CD14-positive monocyte (primary cell): ENCODE measurements around the gene PARP12. TPM values are rescaled to one million over a fixed set of nuclear protein-coding genes. Genes with fewer than 3 reads are reported as not detected.

Experiments used
- DNase-seq, 3 donors: peaks; one replicate each; pipeline ENCODE4 v3.0.0-alpha.2; 2011 to 2022
- H2AFZ ChIP-seq: 2 replicates; pipeline ENCODE4 v1.6.0; 2012; ENCODE audit warnings: mild to moderate bottlenecking, low read depth, low read length, inconsistent platforms; ENCODE audit not compliant: insufficient read depth, poor library complexity, severe bottlenecking
- H3K27ac ChIP-seq, 2 donors: 1 replicate in 1 of 2; 2 replicates in 1 of 2; pipeline ENCODE4 v1.5.1; 2012 to 2013; ENCODE audit warnings: low read length in 2 of 2, control low read depth in 1 of 2, inconsistent platforms in 1 of 2, low read depth in 1 of 2, mild to moderate bottlenecking in 1 of 2
- H3K27me3 ChIP-seq, 2 donors: one replicate each; pipeline versions ENCODE4 v1.6.0 to v1.6.1; 2011 to 2013; ENCODE audit warnings: low read length in 2 of 2; ENCODE audit not compliant: control insufficient read depth in 2 of 2, insufficient read depth in 2 of 2
- H3K36me3 ChIP-seq, 2 donors: replicated peaks in 1 of 2; 1 replicate in 1 of 2; 2 replicates in 1 of 2; pipeline versions ENCODE4 v1.5.1 to v1.6.1; 2012 to 2013; ENCODE audit warnings: low read length in 2 of 2, control low read depth in 1 of 2, inconsistent platforms in 1 of 2, mild to moderate bottlenecking in 1 of 2; ENCODE audit not compliant: insufficient read depth in 2 of 2, control insufficient read depth in 1 of 2
- H3K4me1 ChIP-seq, 2 donors: 1 replicate in 1 of 2; 2 replicates in 1 of 2; pipeline versions ENCODE4 v1.5.1 to v1.6.1; 2012 to 2013; ENCODE audit warnings: low read length in 2 of 2, control low read depth in 1 of 2, inconsistent platforms in 1 of 2, mild to moderate bottlenecking in 1 of 2, moderate library complexity in 1 of 2; ENCODE audit not compliant: insufficient read depth in 2 of 2, control insufficient read depth in 1 of 2
- H3K4me2 ChIP-seq: replicated peaks from 2 replicates; pipeline ENCODE3; 2012; ENCODE audit warnings: low read length, moderate library complexity, mild to moderate bottlenecking; ENCODE audit not compliant: poor library complexity, severe bottlenecking; ENCODE audit errors: extremely low read depth
- H3K4me3 ChIP-seq, 3 experiments: fragments of 200-600 bp in 1 of 3; sonication (generic) in 1 of 3; replicated peaks in 1 of 3; 1 replicate in 2 of 3; 2 replicates in 1 of 3; pipeline ENCODE4 v1.5.1; 2011 to 2013; ENCODE audit warnings: low read length in 3 of 3, mild to moderate bottlenecking in 3 of 3, control low read depth in 2 of 3, low read depth in 2 of 3, inconsistent platforms in 1 of 3, moderate library complexity in 1 of 3
- H3K79me2 ChIP-seq: 2 replicates; pipeline ENCODE4 v1.6.0; 2012; ENCODE audit warnings: mild to moderate bottlenecking, control low read depth, inconsistent platforms, low read length, moderate library complexity; ENCODE audit not compliant: insufficient read depth
- H3K9ac ChIP-seq: 2 replicates; pipeline ENCODE4 v1.6.0; 2017; ENCODE audit warnings: low read length, mild to moderate bottlenecking; ENCODE audit not compliant: insufficient read depth, poor library complexity, severe bottlenecking
- H3K9me3 ChIP-seq, 2 donors: replicated peaks in 1 of 2; 1 replicate in 1 of 2; 2 replicates in 1 of 2; pipeline versions ENCODE4 v1.5.1 to v1.6.1; 2012 to 2013; ENCODE audit warnings: low read length in 2 of 2, control low read depth in 1 of 2; ENCODE audit not compliant: control insufficient read depth in 1 of 2, insufficient read depth in 1 of 2
- H4K20me1 ChIP-seq: 2 replicates; pipeline ENCODE4 v1.6.0; 2012; ENCODE audit warnings: mild to moderate bottlenecking, low read length, control low read depth, moderate library complexity; ENCODE audit not compliant: insufficient read depth
- H3K27ac Mint-ChIP-seq, 7 donors: one replicate each; pipeline ENCODE4 v1.8.0; 2020; ENCODE audit warnings: mild to moderate bottlenecking in 7 of 7, mixed read lengths in 7 of 7, moderate library complexity in 6 of 7, inconsistent platforms in 2 of 7
- H3K27me3 Mint-ChIP-seq, 3 donors: one replicate each; pipeline ENCODE4 v1.8.0; 2021 to 2022; ENCODE audit warnings: low read depth in 3 of 3, mild to moderate bottlenecking in 3 of 3, mixed read lengths in 3 of 3, moderate library complexity in 3 of 3, inconsistent platforms in 1 of 3
- H3K36me3 Mint-ChIP-seq, 2 donors: one replicate each; pipeline ENCODE4 v1.8.0; 2020; ENCODE audit warnings: mixed read lengths in 2 of 2, inconsistent platforms in 1 of 2, mild to moderate bottlenecking in 1 of 2
- H3K4me1 Mint-ChIP-seq: one replicate; pipeline ENCODE4 v1.8.0; 2020; ENCODE audit warnings: mild to moderate bottlenecking, mixed read lengths
- H3K4me3 Mint-ChIP-seq, 2 donors: one replicate each; pipeline ENCODE4 v1.8.0; 2020; ENCODE audit warnings: mild to moderate bottlenecking in 2 of 2, mixed read lengths in 2 of 2, moderate library complexity in 1 of 2
- H3K9me3 Mint-ChIP-seq, 7 donors: one replicate each; pipeline ENCODE4 v1.8.0; 2020 to 2022; ENCODE audit warnings: mixed read lengths in 7 of 7, mild to moderate bottlenecking in 6 of 7, moderate library complexity in 6 of 7, inconsistent platforms in 2 of 7
- CTCF ChIP-seq: fragments of 200-600 bp; IDR thresholded peaks from one replicate; pipeline ENCODE4 v1.8.0; 2022; ENCODE audit warnings: antibody characterized with exemption, mild to moderate bottlenecking
- WGBS: methylation state at CpG from one replicate; pipeline ENCODE4 v1.1.5; 2013; ENCODE audit warnings: missing lambda C conversion rate; ENCODE audit not compliant: insufficient coverage; 5-methylcytosine and 5-hydroxymethylcytosine counted together
- intact Hi-C, 2 donors: fragments of 100-400 bp; cut with micrococcal nuclease; formaldehyde crosslinking; loops; one replicate each; pipeline versions ENCODE4 v1.15.0 to v1.15.1; 2023
- polyA plus RNA-seq, 3 donors: library from polyadenylated mRNA; depleted of rRNA in 1 of 3; unstranded in 2 of 3; stranded (reverse) in 1 of 3; fragments of 300-500 nt in 2 of 3; fragments of >200 nt in 1 of 3; fragmentation: Illumina TruSeq in 2 of 3; gene quantifications; 1 replicate in 2 of 3; 2 replicates in 1 of 3; pipeline ENCODE4 v1.2.3, GENCODE V29; 2012 to 2021

The PARP12 gene
- polyA plus RNA-seq, 3 donors: 16.7 to 116 (median 37.8) TPM

GRCh38 chr7:140004672-140005071 is 58.1 kb downstream of the PARP12 start:
- H3K9me3 Mint-ChIP-seq: peaks cover 0 to 3% (median 0%) of the 10 kb centered on the region in 7 donors
- intact Hi-C loops: loop anchor here (5.0 to 10.0 kb wide), 4 partner anchors 357 to 402 kb away; no protein-coding TSS in a partner anchor
- no peaks in the 10 kb centered on the region for H3K4me1 ChIP-seq
- H3K4me2 ChIP-seq: no peak overlapping the region
- peaks cover 95% of the 10 kb centered on the region for H4K20me1 ChIP-seq
- H3K4me1 Mint-ChIP-seq: peaks cover 4% of the 10 kb centered on the region
- no peak for DNase-seq
- peaks cover 31 to 86% of the 10 kb centered on the region in 2 donors for H3K36me3 ChIP-seq
- 100% methylated on average over 3 of the region's 6 CpGs for WGBS
- H3K27me3 Mint-ChIP-seq: peaks cover 0 to 3% (median 3%) of the 10 kb centered on the region in 3 donors
- H2AFZ ChIP-seq: no peak overlapping the region
- no peak for TF ChIP-seq CTCF
- H3K4me3 ChIP-seq: no peak overlapping the region
- H3K9me3 ChIP-seq: no peaks in the 10 kb centered on the region
- H3K9ac ChIP-seq: no peak overlapping the region
- peaks cover 56 to 81% of the 10 kb centered on the region in 2 donors for H3K36me3 Mint-ChIP-seq
- no peak overlapping the region for H3K4me3 Mint-ChIP-seq
- no peak overlapping the region for H3K27ac Mint-ChIP-seq
- no peaks in the 10 kb centered on the region for H3K27me3 ChIP-seq
- H3K27ac ChIP-seq: no peak overlapping the region
- H3K79me2 ChIP-seq: no peaks in the 10 kb centered on the region

- Histone ChIP-seq H3K4me1 (no peaks in the 10 kb centered on the region), H3K4me3 (no peak overlapping the region), H3K27me3 (no peaks in the 10 kb centered on the region), H3K4me2 (no peak overlapping the region), H3K27ac (no peak overlapping the region), H3K9ac (no peak overlapping the region), H3K36me3 (peaks cover 29 to 89% of the 10 kb centered on the region in 2 donors), H3K79me2 (no peaks in the 10 kb centered on the region), H3K9me3 (no peaks in the 10 kb centered on the region), H4K20me1 (peaks cover 98% of the 10 kb centered on the region), H2AFZ (no peak overlapping the region)
- intact Hi-C loops: loop anchor here (5.0 to 10.0 kb wide), 4 partner anchors 357 to 402 kb away; no protein-coding TSS in a partner anchor
- peak overlapping the region in 3 of 7 donors; percentile 1 to 71 (median 32) for H3K27ac Mint-ChIP-seq
- peaks cover 0 to 3% (median 3%) of the 10 kb centered on the region in 3 donors for H3K27me3 Mint-ChIP-seq
- peaks cover 53 to 81% of the 10 kb centered on the region in 2 donors for H3K36me3 Mint-ChIP-seq
- H3K4me1 Mint-ChIP-seq: peaks cover 4% of the 10 kb centered on the region
- DNase-seq: peak; percentile 21 to 41 (median 34)
- peaks cover 0 to 3% (median 0%) of the 10 kb centered on the region in 7 donors for H3K9me3 Mint-ChIP-seq
- TF ChIP-seq CTCF: peak; percentile 70
- no peak overlapping the region for H3K4me3 Mint-ChIP-seq
- WGBS: 30% methylated on average over 5 of the region's 9 CpGs
Observed at GRCh38 chr7:140003913-140004382, 58.8 kb downstream of the PARP12 start.
